Activated naive CD4-positive, alpha-beta T cell treated with anti-CD3 and anti-CD28 coated beads for 36 hours (primary cell): ENCODE data around the gene PABPN1L. TPM values are rescaled to one million over a fixed set of nuclear protein-coding genes. Genes with fewer than 3 reads are reported as not detected.

Experiments
- CTCF ChIA-PET: fragments of 350-600 bp; sonication (Branson Sonifier 250); formaldehyde crosslinking; loops from one replicate; lab custom pipeline; 2021; ENCODE audit warnings: antibody characterized with exemption; lab: Charles Lee
- DNase-seq: peaks from one replicate; pipeline ENCODE4 v3.0.0-alpha.2; 2020
- H3K27ac Mint-ChIP-seq: one replicate; pipeline ENCODE4 v1.8.0; 2021; ENCODE audit warnings: mild to moderate bottlenecking, mixed read lengths
- H3K27me3 Mint-ChIP-seq: one replicate; pipeline ENCODE4 v1.8.0; 2021; ENCODE audit warnings: low read depth, mixed read lengths
- H3K36me3 Mint-ChIP-seq: one replicate; pipeline ENCODE4 v1.8.0; 2021; ENCODE audit warnings: low read depth, mixed read lengths
- H3K4me1 Mint-ChIP-seq: one replicate; pipeline ENCODE4 v1.8.0; 2021; ENCODE audit warnings: low read depth, mixed read lengths
- H3K4me3 Mint-ChIP-seq: one replicate; pipeline ENCODE4 v1.8.0; 2021; ENCODE audit warnings: mild to moderate bottlenecking, moderate library complexity, mixed read lengths
- H3K9me3 Mint-ChIP-seq: one replicate; pipeline ENCODE4 v1.8.0; 2021; ENCODE audit warnings: mixed read lengths
- intact Hi-C: fragments of 100-400 bp; cut with micrococcal nuclease; formaldehyde crosslinking; loops from one replicate; pipeline ENCODE4 v1.15.1; 2023
- total RNA-seq, 2 experiments: library from RNA; stranded (reverse); gene quantifications; one replicate each; pipeline ENCODE4 v1.2.3, GENCODE V29; 2021

The PABPN1L gene
- not detected for total RNA-seq

DNA sequence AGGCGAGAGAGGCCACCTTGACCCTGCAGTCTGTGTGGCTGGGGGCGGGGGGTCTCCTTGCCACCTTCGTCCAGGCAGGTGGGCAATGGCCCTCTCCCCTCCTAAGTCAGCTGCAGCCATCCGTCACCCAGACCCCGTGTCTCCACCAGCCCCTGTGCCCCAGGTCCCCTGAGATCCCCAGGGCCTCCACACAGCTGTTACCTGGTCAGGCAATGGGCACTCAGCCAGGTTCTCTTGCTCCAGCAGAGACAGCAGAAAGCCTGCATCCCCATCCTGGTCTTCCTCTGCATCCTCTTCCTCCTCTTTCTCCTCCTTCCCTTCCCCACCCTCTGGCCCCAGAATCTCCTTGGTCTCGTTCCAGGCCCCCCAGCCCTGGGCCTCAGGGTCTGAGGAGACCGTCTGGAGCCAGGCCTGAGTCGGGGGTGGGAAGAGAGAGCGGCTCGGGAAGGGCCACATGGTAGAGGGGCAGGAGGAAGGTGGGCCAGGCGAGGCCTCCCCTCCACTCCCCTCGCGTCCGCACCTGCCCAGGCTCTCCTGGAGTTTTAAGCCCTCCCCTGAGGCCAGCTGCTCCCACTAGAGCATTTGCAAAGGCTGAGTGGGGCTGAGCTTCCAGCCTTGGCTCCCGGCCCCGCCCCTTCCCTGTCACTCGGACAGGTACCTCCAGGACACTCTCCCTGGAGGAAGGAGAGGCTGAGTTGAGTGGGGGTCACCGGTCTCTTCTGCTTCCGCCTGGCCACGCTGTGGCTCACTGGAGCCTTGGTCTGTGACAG lies at the start of gene PABPN1L:
TSS of gene PABPN1L (minus strand) at position 510 of the 770 bp plus-strand sequence. CDS start at position 456, 54 bp downstream.
- Mint-ChIP-seq H3K36me3 (no peaks in the 10 kb centered on the region), H3K4me3 (no peak within 1 kb of the TSS), H3K4me1 (peaks cover 8% of the 10 kb centered on the region), H3K27ac (no peak within 1 kb of the TSS), H3K9me3 (no peaks in the 10 kb centered on the region), H3K27me3 (peaks cover 6% of the 10 kb centered on the region)
- DNase-seq: no peak
- intact Hi-C loops: no loop called here
- CTCF ChIA-PET: no interaction called here

DNA sequence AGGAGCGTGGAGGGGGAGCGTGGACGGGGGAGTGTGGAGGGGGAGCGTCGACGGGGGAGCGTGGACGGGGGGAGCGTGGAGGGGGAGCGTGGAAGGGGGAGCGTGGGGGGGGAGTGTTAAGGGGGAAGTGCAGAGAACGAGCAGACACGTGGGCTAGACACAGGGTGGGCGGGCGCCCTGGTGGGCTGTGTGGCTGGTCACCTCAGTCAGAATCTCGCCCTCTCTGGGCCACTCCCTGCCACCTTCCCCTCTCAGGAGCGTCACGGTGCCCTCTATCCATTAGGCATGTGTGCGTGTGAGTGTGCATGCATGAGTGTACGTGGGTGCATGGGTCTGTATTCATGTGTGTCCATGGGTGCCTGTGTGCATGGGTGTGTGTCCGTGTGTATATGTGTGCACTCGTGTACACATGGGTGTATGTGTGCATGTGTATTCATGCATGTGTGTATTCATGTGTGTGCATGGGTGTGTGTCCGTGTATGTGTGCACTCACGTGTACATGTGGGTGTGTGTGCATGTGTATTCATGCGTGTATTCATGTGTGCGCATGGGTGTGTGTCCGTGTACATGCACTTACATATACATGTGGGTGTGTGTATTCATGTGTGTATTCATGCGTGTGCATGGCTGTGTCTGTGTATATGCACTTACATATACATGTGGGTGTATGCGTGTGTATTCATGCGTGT lies 49.3 kb upstream of the PABPN1L start:
- DNase-seq: no peak
- intact Hi-C loops: no loop called here
- CTCF ChIA-PET: no interaction called here
- Mint-ChIP-seq H3K9me3 (no peaks in the 10 kb centered on the region), H3K36me3 (no peaks in the 10 kb centered on the region), H3K4me3 (no peak overlapping the region), H3K4me1 (peaks cover 2% of the 10 kb centered on the region), H3K27ac (no peak overlapping the region), H3K27me3 (no peaks in the 10 kb centered on the region)

GRCh38 chr16:88914750-88915368 lies 48.4 kb upstream of the PABPN1L start:
- H3K27ac Mint-ChIP-seq: no peak overlapping the region
- no peaks in the 10 kb centered on the region for H3K4me1 Mint-ChIP-seq
- no peak for DNase-seq
- CTCF ChIA-PET: no interaction called here
- H3K9me3 Mint-ChIP-seq: no peaks in the 10 kb centered on the region
- intact Hi-C loops: no loop called here
- no peaks in the 10 kb centered on the region for H3K27me3 Mint-ChIP-seq
- H3K4me3 Mint-ChIP-seq: no peak overlapping the region
- H3K36me3 Mint-ChIP-seq: no peaks in the 10 kb centered on the region

DNA sequence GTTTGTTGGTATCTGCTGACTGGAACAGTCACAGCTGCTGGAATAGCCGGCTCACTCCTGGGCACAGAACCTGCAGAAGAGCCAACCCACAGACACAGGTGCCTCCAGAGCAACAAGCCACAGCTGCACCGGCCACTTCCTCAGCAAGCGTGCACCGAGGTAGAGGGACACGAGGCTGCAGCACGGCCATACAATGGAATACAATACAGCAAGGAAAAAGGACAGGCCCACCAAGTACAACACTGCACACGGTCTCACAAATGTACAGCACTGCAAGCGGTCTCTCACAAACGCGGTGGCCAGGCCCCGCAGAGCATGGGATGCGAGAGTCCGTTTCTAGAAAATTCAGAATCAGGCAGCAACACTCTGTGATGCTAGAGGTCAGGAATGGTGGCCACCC lies 47.4 kb upstream of the PABPN1L start:
- CTCF ChIA-PET: no interaction called here
- H3K27ac Mint-ChIP-seq: no peak overlapping the region
- no peaks in the 10 kb centered on the region for H3K27me3 Mint-ChIP-seq
- DNase-seq: no peak
- intact Hi-C loops: no loop called here
- no peaks in the 10 kb centered on the region for H3K4me1 Mint-ChIP-seq
- H3K9me3 Mint-ChIP-seq: no peaks in the 10 kb centered on the region
- no peaks in the 10 kb centered on the region for H3K36me3 Mint-ChIP-seq
- H3K4me3 Mint-ChIP-seq: no peak overlapping the region

DNA sequence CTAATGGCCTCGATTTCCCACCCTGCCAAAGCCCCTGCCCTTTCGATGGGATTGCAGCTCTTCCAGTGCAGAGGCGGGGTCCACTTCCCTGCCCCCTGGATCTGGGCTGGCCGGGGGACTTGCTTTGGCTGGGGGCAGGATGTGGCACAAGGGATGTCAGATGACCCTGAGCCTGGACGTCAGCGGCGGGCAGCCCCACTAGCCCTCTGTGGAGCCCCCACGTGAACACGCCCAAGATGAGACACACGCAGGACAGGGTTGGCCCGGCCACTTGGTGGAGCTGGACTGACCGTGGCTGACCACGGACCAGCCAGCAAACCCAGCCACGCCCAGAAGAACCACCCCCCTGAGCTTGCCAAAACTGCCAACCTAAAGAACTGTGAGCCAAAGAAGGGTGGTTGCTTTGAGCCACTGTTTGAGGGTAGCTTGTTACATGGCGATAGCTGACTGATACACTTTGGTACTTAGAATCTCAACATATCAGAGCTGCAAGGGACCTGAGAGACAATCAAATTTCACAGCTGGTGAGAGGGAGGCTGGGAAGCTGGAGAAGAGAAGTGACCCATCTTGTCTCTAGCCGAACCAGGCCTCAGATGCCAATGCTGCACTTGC lies 46.6 kb upstream of the PABPN1L start:
- intact Hi-C loops: no loop called here
- no peaks in the 10 kb centered on the region for H3K27me3 Mint-ChIP-seq
- no peak for DNase-seq
- no peaks in the 10 kb centered on the region for H3K4me1 Mint-ChIP-seq
- no peak overlapping the region for H3K27ac Mint-ChIP-seq
- no peak overlapping the region for H3K4me3 Mint-ChIP-seq
- CTCF ChIA-PET: interaction anchor here (0.6 kb wide), 1 partner anchor 16 kb away, joined by 3 read pairs; no protein-coding TSS in a partner anchor
- no peaks in the 10 kb centered on the region for H3K9me3 Mint-ChIP-seq
- no peaks in the 10 kb centered on the region for H3K36me3 Mint-ChIP-seq

- Mint-ChIP-seq H3K4me1 (no peaks in the 10 kb centered on the region), H3K4me3 (no peak overlapping the region), H3K36me3 (no peaks in the 10 kb centered on the region), H3K27me3 (no peaks in the 10 kb centered on the region), H3K9me3 (no peaks in the 10 kb centered on the region), H3K27ac (no peak overlapping the region)
- CTCF ChIA-PET: interaction anchor here (0.6 kb wide), 1 partner anchor 17 kb away, joined by 3 read pairs; no protein-coding TSS in a partner anchor
- intact Hi-C loops: no loop called here
- no peak for DNase-seq
Measured at GRCh38 chr16:88912556-88912955, 46.1 kb upstream of the PABPN1L start.

GRCh38 chr16:88911946-88912310 lies 45.5 kb upstream of the PABPN1L start:
- H3K9me3 Mint-ChIP-seq: no peaks in the 10 kb centered on the region
- CTCF ChIA-PET: no interaction called here
- DNase-seq: no peak
- H3K4me3 Mint-ChIP-seq: no peak overlapping the region
- no peak overlapping the region for H3K27ac Mint-ChIP-seq
- H3K36me3 Mint-ChIP-seq: no peaks in the 10 kb centered on the region
- intact Hi-C loops: no loop called here
- no peaks in the 10 kb centered on the region for H3K4me1 Mint-ChIP-seq
- no peaks in the 10 kb centered on the region for H3K27me3 Mint-ChIP-seq

GRCh38 chr16:88911136-88911945 lies 44.9 kb upstream of the PABPN1L start:
- no peaks in the 10 kb centered on the region for H3K4me1 Mint-ChIP-seq
- no peak overlapping the region for H3K27ac Mint-ChIP-seq
- intact Hi-C loops: no loop called here
- H3K9me3 Mint-ChIP-seq: no peaks in the 10 kb centered on the region
- H3K27me3 Mint-ChIP-seq: no peaks in the 10 kb centered on the region
- H3K4me3 Mint-ChIP-seq: no peak overlapping the region
- DNase-seq: no peak
- no peaks in the 10 kb centered on the region for H3K36me3 Mint-ChIP-seq
- CTCF ChIA-PET: no interaction called here

DNA sequence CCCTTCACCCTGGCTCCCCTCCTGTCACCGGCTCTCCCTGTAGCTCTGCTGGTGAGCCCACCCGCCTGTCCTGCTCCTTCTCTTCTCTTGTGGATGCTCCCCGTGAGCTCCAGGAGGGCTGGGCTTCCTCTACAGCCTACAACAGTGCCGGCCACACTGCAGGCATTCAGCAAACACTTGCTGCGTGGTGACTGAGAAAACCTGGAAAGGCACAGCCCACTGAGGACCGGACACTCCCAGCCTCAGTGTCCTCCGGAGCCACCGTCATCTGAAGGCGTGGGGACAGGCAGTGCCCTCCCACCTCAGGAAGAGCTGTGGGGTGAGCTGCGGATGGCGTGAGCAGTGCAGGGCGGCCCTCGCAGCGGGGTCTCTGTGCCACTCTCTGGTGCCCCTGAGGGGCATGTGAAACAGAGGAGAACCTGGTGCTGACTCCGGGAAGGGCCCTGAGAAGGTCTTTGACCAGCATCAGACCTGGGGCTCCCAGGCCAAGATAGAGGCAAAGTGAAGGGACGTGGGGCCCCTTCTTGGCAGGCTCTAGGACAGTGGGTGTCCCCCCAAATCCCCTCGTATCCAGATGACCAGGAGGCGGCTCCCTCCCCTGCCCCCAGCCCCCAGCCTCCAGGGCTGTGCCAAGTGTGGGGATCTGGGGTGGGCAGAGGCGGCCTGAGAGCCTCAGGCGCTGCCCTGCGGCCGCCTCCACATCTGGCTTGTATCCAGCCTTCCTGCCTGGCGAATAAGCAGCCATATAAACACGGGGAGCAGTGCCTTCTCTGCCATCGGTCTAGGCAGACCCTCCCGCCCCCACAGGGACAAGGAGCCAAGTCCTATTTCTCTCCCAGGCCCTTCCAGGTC lies 44.0 kb upstream of the PABPN1L start:
- H3K27ac Mint-ChIP-seq: no peak overlapping the region
- intact Hi-C loops: no loop called here
- CTCF ChIA-PET: interaction anchor here (0.5 kb wide), 1 partner anchor 81 kb away, joined by 3 read pairs; no protein-coding TSS in a partner anchor
- no peak for DNase-seq
- no peak overlapping the region for H3K4me3 Mint-ChIP-seq
- no peaks in the 10 kb centered on the region for H3K4me1 Mint-ChIP-seq
- H3K27me3 Mint-ChIP-seq: no peaks in the 10 kb centered on the region
- H3K36me3 Mint-ChIP-seq: no peaks in the 10 kb centered on the region
- no peaks in the 10 kb centered on the region for H3K9me3 Mint-ChIP-seq

DNA sequence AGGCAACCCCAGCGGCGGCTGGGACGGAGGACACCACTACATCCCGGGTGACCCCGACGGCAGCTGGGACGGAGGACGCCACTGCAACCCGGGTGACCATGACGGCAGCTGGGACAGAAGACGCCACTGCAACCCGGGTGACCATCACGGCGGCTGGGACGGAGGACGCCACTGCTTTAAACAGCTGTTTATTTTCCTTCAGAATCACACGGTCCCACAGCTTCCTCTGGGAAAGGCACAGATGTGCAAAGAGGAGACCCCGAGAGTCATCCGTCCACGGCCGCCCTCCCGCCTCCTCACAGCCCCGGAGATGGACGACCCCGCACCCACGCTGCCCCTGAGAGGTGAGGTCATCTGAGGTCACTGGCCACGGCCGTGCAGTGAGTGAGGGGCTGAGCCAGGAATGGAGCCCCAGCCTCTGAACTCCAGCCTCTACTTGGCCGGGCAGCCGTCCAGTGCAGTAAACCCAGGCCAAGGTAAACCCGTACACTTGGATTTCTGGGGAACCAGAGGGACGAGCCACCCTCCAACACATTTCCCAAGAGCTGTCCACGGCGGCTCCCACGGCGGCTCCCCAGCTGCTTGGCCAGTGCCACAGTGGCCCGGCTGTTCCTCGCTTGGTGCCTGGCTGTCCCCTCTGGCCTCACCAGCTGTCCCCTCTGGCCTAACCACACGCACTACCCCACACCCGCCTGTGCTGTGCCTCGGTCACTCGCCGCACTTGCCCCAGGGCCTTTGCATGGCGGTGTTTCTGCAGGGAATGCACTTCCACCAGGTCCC lies 43.2 kb upstream of the PABPN1L start:
- CTCF ChIA-PET: interaction anchor here (0.5 kb wide), 1 partner anchor 81 kb away, joined by 3 read pairs; no protein-coding TSS in a partner anchor
- intact Hi-C loops: no loop called here
- no peaks in the 10 kb centered on the region for H3K4me1 Mint-ChIP-seq
- no peaks in the 10 kb centered on the region for H3K36me3 Mint-ChIP-seq
- no peaks in the 10 kb centered on the region for H3K9me3 Mint-ChIP-seq
- H3K27me3 Mint-ChIP-seq: no peaks in the 10 kb centered on the region
- H3K4me3 Mint-ChIP-seq: no peak overlapping the region
- no peak overlapping the region for H3K27ac Mint-ChIP-seq
- DNase-seq: no peak

DNA sequence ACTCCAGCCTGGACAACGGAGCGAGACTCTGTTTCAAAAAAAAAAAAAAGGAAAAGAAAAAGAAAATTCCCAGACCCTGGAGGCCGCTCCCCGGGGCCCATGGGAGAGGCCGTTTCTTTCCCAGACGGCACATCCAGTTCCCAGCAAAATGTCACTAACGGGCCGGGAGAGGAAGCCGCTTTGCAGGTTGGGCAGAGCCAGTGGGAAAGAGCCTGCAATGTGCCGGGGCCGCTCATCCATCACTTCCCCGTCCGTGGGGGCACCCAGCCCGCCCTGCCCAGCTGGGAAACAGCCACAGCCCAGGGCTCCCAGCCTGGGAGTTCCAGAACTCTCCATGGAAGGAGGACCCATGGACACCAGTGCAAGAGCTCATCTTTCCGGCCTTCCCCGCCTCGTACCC lies 41.8 kb upstream of the PABPN1L start:
- intact Hi-C loops: no loop called here
- Mint-ChIP-seq H3K36me3 (no peaks in the 10 kb centered on the region), H3K4me3 (no peak overlapping the region), H3K4me1 (no peaks in the 10 kb centered on the region), H3K9me3 (no peaks in the 10 kb centered on the region), H3K27ac (no peak overlapping the region), H3K27me3 (no peaks in the 10 kb centered on the region)
- CTCF ChIA-PET: no interaction called here
- DNase-seq: no peak
